CD4-positive, CD25-positive, alpha-beta regulatory T cell (primary cell): ENCODE data around the gene BICRA. TPM values are rescaled to one million over a fixed set of nuclear protein-coding genes. Genes with fewer than 3 reads are reported as not detected.
A peak's percentile ranks its signal among the peaks of the same experiment; 100 is the strongest.
"Not testable (repeated sequence)": the region's sequence is repeated elsewhere in the genome, so short reads cannot be mapped to it uniquely, and the experiment has no call there.

Experiments
- ATAC-seq, 2 donors: fragments of 150-1000 bp; cut with Tn5 transposase; one replicate each; pipeline ENCODE4 v1.10.0; 2021; ENCODE audit warnings: low read depth in 2 of 2, moderate number of reproducible peaks in 2 of 2, moderate library complexity in 1 of 2
- DNase-seq, 3 donors: peaks; one replicate each; pipeline versions ENCODE4 v3.0.0 to v3.0.0-alpha.2; 2012 to 2022; ENCODE audit warnings: mixed read lengths in 1 of 3
- H3K27ac ChIP-seq: one replicate; pipeline ENCODE4 v1.7.0; 2013; ENCODE audit warnings: mild to moderate bottlenecking, low read length; ENCODE audit not compliant: insufficient read depth, poor library complexity, severe bottlenecking
- H3K27me3 ChIP-seq: one replicate; pipeline ENCODE4 v1.7.0; 2013; ENCODE audit warnings: low read length; ENCODE audit not compliant: control insufficient read depth, insufficient read depth
- H3K36me3 ChIP-seq: one replicate; pipeline ENCODE4 v1.7.0; 2013; ENCODE audit warnings: mild to moderate bottlenecking, low read length, moderate library complexity; ENCODE audit not compliant: control insufficient read depth, insufficient read depth
- H3K4me1 ChIP-seq: 2 replicates; pipeline ENCODE4 v1.7.0; 2013; ENCODE audit warnings: mild to moderate bottlenecking, low read length; ENCODE audit not compliant: insufficient read depth, control insufficient read depth, poor library complexity, severe bottlenecking
- H3K4me3 ChIP-seq: one replicate; pipeline ENCODE4 v1.7.0; 2013; ENCODE audit warnings: low read depth, mild to moderate bottlenecking, low read length, moderate library complexity
- H3K9me3 ChIP-seq, 2 experiments: 1 replicate in 1 of 2; 2 replicates in 1 of 2; pipeline ENCODE4 v1.7.0; 2013; ENCODE audit warnings: low read length in 2 of 2, mild to moderate bottlenecking in 1 of 2, moderate library complexity in 1 of 2; ENCODE audit not compliant: control insufficient read depth in 2 of 2
- H3K27ac Mint-ChIP-seq, 3 donors: one replicate each; pipeline ENCODE4 v1.8.0; 2020 to 2022; ENCODE audit warnings: mild to moderate bottlenecking in 3 of 3, mixed read lengths in 3 of 3, moderate library complexity in 2 of 3
- H3K27me3 Mint-ChIP-seq: one replicate; pipeline ENCODE4 v1.8.0; 2022; ENCODE audit warnings: mild to moderate bottlenecking, mixed read lengths
- H3K36me3 Mint-ChIP-seq: one replicate; pipeline ENCODE4 v1.8.0; 2020; ENCODE audit warnings: mixed read lengths
- H3K4me1 Mint-ChIP-seq, 4 donors: one replicate each; pipeline ENCODE4 v1.8.0; 2020 to 2022; ENCODE audit warnings: mixed read lengths in 4 of 4, mild to moderate bottlenecking in 1 of 4
- H3K4me3 Mint-ChIP-seq, 4 donors: one replicate each; pipeline ENCODE4 v1.8.0; 2020 to 2022; ENCODE audit warnings: mild to moderate bottlenecking in 4 of 4, mixed read lengths in 4 of 4, moderate library complexity in 3 of 4
- H3K9me3 Mint-ChIP-seq, 7 donors: one replicate each; pipeline ENCODE4 v1.8.0; 2020 to 2022; ENCODE audit warnings: mixed read lengths in 7 of 7, mild to moderate bottlenecking in 3 of 7, moderate library complexity in 2 of 7
- polyA plus RNA-seq, 4 donors: library from polyadenylated mRNA; unstranded; fragments of 300-500 nt; fragmentation: Illumina TruSeq; gene quantifications; one replicate each; pipeline ENCODE4 v1.2.3, GENCODE V29; 2021
- total RNA-seq: library from RNA; stranded (reverse); gene quantifications from one replicate; pipeline ENCODE4 v1.2.3, GENCODE V29; 2022

BICRA gene
- total and polyA plus RNA-seq, 5 donors from 2014 or later = 0.25 to 43.8 (median 0.52) TPM

DNA sequence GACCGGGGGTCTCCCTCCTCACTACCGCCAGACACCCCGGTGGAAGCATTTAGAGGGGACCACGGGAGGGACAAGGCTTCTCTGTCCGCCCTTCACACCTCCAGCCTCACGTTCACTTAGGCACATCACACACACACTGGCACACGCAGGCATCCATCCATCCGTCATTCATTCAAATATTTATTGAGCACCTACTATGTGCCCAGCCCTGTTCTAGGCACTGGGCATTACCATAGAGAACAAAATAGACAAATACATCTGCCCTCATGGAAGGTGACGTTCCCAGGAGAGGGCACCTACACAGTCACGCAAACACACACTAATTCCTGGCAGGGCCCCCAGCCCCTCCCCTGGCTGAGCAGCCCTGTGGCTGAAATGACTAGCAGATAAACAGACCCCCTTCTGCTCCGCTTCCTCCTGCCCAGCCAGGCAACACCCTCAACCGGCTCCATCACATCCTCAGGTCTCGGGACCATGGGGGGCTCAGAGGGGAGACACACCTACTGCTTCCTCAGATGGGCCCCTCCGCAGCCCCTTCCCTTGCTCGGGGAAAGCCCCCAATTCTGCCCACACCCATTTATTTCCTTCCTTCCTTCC is 132.7 kb downstream of the BICRA start:
- Mint-ChIP-seq H3K27ac (no peak overlapping the region), H3K9me3 (no peaks in the 10 kb centered on the region), H3K27me3 (no peaks in the 10 kb centered on the region), H3K4me1 (peaks cover 0 to 21% (median 11%) of the 10 kb centered on the region in 4 donors), H3K36me3 (no peaks in the 10 kb centered on the region), H3K4me3 (peak overlapping the region in 3 of 4 donors; percentile 48 to 63 (median 55))
- DNase-seq = no peak
- H3K27ac ChIP-seq = no peak overlapping the region
- H3K27me3 ChIP-seq = no peaks in the 10 kb centered on the region
- peaks cover under 1% of the 10 kb centered on the region for H3K36me3 ChIP-seq
- no peak overlapping the region for H3K4me3 ChIP-seq
- H3K9me3 ChIP-seq = no peaks in the 10 kb centered on the region
- no peak for ATAC-seq
- H3K4me1 ChIP-seq = peaks cover 28% of the 10 kb centered on the region

GRCh38 chr19:47742634-47743033 is 133.7 kb downstream of the BICRA start:
- peaks cover 0 to 28% (median 16%) of the 10 kb centered on the region in 4 donors for H3K4me1 Mint-ChIP-seq
- no peaks in the 10 kb centered on the region for H3K27me3 Mint-ChIP-seq
- no peak for ATAC-seq
- no peaks in the 10 kb centered on the region for H3K27me3 ChIP-seq
- no peaks in the 10 kb centered on the region for H3K9me3 Mint-ChIP-seq
- no peak overlapping the region for H3K27ac Mint-ChIP-seq
- H3K9me3 ChIP-seq = no peaks in the 10 kb centered on the region
- H3K36me3 Mint-ChIP-seq = no peaks in the 10 kb centered on the region
- H3K4me3 Mint-ChIP-seq = peak overlapping the region; percentile 16 to 63 (median 46)
- H3K27ac ChIP-seq = peak overlapping the region; percentile 5
- H3K4me3 ChIP-seq = no peak overlapping the region
- peaks cover 37% of the 10 kb centered on the region for H3K4me1 ChIP-seq
- no peak for DNase-seq
- H3K36me3 ChIP-seq = peaks cover 9% of the 10 kb centered on the region

DNA sequence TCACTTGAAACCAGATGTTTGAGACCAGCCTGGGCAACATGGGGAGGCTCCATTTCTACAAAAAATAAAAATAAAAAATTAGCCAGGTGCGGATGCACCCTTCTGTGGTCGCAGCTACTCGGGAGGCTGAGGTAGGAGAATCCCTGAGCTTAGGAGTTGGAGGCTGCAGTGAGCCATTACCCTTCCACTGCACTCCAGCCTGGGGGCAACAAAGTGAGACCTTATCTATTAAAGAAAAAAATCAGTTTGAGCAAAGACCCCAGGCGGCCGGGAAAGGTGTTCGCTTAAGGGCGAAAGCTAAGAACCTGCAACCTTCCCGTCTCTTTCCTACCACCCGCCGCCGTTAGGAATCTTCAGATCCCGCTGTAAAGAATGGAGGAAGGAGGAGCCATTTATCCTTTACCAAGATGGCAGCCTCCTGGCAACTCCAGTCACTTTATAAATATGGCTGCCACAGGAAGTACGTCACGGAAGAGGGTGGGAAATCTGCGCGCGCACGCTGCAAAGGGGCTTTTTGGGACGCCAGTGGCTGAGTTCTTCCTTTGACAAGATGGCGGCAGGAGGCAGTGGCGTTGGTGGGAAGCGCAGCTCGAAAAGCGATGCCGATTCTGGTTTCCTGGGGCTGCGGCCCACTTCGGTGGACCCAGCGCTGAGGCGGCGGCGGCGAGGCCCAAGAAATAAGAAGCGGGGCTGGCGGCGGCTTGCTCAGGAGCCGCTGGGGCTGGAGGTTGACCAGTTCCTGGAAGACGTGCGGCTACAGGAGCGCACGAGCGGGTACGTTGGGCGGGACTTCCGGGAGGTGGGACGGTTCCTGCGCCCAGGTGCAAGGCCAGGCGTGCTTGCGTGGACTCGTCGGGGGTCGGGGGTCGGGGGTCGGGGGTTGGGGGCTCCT is 136.3 kb downstream of the BICRA start, which contains the start of gene NOP53:
NOP53 (plus strand) TSS at position 537 of the 892 bp plus-strand sequence; CDS start at position 551, 14 bp downstream.
- peaks cover 33% of the 10 kb centered on the region for H3K36me3 ChIP-seq
- ATAC-seq = peak; percentile 79
- H3K27ac Mint-ChIP-seq = peak within 1 kb of the TSS; percentile 100
- H3K27me3 Mint-ChIP-seq = no peaks in the 10 kb centered on the region
- H3K36me3 Mint-ChIP-seq = peaks cover 9% of the 10 kb centered on the region
- peak within 1 kb of the TSS; percentile 82 for H3K4me3 ChIP-seq
- peak; percentile 92 to 98 (median 97) for DNase-seq
- H3K4me1 Mint-ChIP-seq = peaks cover 5 to 46% (median 26%) of the 10 kb centered on the region in 4 donors
- H3K4me1 ChIP-seq = peaks cover 49% of the 10 kb centered on the region
- peak within 1 kb of the TSS; percentile 98 for H3K27ac ChIP-seq
- H3K27me3 ChIP-seq = no peaks in the 10 kb centered on the region
- H3K4me3 Mint-ChIP-seq = peak within 1 kb of the TSS; percentile 95 to 100 (median 96)
- no peaks in the 10 kb centered on the region for H3K9me3 ChIP-seq
- H3K9me3 Mint-ChIP-seq = no peaks in the 10 kb centered on the region

DNA sequence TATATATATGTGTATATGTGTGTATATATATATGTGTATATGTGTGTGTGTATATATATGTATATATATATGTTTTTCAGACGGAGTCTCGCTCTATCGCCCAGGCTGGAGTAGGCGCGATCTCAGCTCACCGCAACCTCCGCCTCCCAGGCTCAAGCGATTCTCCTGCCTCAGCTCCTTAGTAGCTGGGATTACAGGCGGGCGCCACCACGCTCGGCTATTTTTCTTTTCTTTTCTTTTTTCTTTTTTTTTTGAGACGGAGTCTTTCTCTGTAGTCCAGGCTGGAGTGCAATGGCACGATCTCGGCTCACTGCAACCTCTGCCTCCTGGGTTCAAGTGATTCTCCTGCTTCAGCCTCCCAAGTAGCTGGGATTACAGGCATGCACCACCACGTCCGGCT is 137.2 kb downstream of the BICRA start:
- not testable (repeated sequence) for H3K9me3 Mint-ChIP-seq

GRCh38 chr19:47749326-47749725 is 140.4 kb downstream of the BICRA start:
- Histone ChIP-seq H3K36me3 (peaks cover 71% of the 10 kb centered on the region), H3K9me3 (no peaks in the 10 kb centered on the region), H3K27ac (no peak overlapping the region), H3K4me1 (peaks cover 36% of the 10 kb centered on the region), H3K27me3 (no peaks in the 10 kb centered on the region), H3K4me3 (no peak overlapping the region)
- no peaks in the 10 kb centered on the region for H3K27me3 Mint-ChIP-seq
- peaks cover 5 to 50% (median 23%) of the 10 kb centered on the region in 4 donors for H3K4me1 Mint-ChIP-seq
- H3K36me3 Mint-ChIP-seq = peaks cover 19% of the 10 kb centered on the region
- peak overlapping the region in 1 of 3 donors; percentile 51 for H3K27ac Mint-ChIP-seq
- DNase-seq (no peak), ATAC-seq (no peak)
- peak overlapping the region in 2 of 4 donors; percentile 42 to 85 for H3K4me3 Mint-ChIP-seq
- no peaks in the 10 kb centered on the region for H3K9me3 Mint-ChIP-seq

More for the DNA sequence above, 137.2 kb downstream of the BICRA start:
- Histone ChIP-seq H3K36me3 (peaks cover 42% of the 10 kb centered on the region), H3K4me3 (peak overlapping the region; percentile 82), H3K27ac (peak overlapping the region; percentile 98), H3K4me1 (peaks cover 49% of the 10 kb centered on the region)
- Mint-ChIP-seq H3K27ac (peak overlapping the region; percentile 79 to 100 (median 100)), H3K4me1 (peaks cover 5 to 46% (median 26%) of the 10 kb centered on the region in 4 donors), H3K4me3 (peak overlapping the region; percentile 95 to 100 (median 96))
- not testable (repeated sequence) for H3K9me3 ChIP-seq, H3K36me3 Mint-ChIP-seq, DNase-seq, H3K27me3 Mint-ChIP-seq, H3K27me3 ChIP-seq, ATAC-seq

GRCh38 chr19:47750752-47751151 is 141.8 kb downstream of the BICRA start:
- H3K4me1 ChIP-seq = peaks cover 29% of the 10 kb centered on the region
- H3K27me3 Mint-ChIP-seq = no peaks in the 10 kb centered on the region
- H3K4me3 ChIP-seq = no peak overlapping the region
- H3K4me3 Mint-ChIP-seq = no peak overlapping the region
- peaks cover 5 to 40% (median 18%) of the 10 kb centered on the region in 4 donors for H3K4me1 Mint-ChIP-seq
- H3K36me3 Mint-ChIP-seq = peaks cover 19% of the 10 kb centered on the region
- no peak overlapping the region for H3K27ac ChIP-seq
- H3K9me3 ChIP-seq = no peaks in the 10 kb centered on the region
- no peak for ATAC-seq
- peaks cover 81% of the 10 kb centered on the region for H3K36me3 ChIP-seq
- DNase-seq = no peak
- H3K27me3 ChIP-seq = no peaks in the 10 kb centered on the region
- H3K27ac Mint-ChIP-seq = peak overlapping the region in 1 of 3 donors; percentile 84
- no peaks in the 10 kb centered on the region for H3K9me3 Mint-ChIP-seq

DNA sequence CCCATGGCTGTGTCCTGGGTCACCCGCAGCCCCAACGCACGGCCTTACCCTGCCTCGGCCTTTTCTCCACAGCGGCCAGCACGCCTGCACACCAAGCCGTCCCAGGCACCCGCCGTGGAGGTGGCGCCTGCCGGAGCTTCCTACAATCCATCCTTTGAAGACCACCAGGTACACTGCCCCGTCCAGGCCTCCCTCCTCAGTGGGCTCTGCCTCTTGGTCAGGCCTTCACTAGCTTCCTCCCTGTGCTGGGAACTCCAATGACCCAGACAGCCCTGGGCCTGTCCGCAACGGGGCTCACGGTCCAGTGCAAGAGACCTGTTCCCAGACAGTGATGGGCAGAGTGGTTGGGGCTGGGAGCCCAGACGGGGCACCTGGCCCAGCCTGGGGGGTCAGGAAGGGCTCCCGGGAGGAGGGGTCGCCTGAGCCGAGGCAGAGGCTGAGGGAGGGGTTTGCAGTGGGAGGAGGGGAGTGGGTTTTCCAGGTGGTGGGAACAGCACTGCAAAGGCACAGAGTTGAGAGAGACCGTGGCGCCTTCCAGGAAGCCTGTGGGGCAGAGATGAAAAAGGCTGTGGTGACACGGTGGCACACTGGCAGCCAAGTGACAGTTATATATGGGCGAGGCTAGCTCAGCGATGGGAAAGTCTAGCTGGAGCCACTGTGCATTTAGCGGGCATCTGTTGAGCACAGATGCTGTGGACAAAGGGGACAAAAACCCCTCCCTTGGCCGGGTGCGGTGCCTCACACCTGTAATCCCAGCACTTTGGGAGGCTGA is 143.7 kb downstream of the BICRA start:
- H3K4me3 Mint-ChIP-seq = peak overlapping the region in 1 of 4 donors; percentile 35
- no peaks in the 10 kb centered on the region for H3K9me3 Mint-ChIP-seq
- no peaks in the 10 kb centered on the region for H3K27me3 ChIP-seq
- no peak overlapping the region for H3K27ac ChIP-seq
- H3K27me3 Mint-ChIP-seq = no peaks in the 10 kb centered on the region
- H3K4me1 Mint-ChIP-seq = peaks cover 5 to 30% (median 12%) of the 10 kb centered on the region in 4 donors
- H3K4me1 ChIP-seq = peaks cover 13% of the 10 kb centered on the region
- no peak overlapping the region for H3K4me3 ChIP-seq
- no peaks in the 10 kb centered on the region for H3K9me3 ChIP-seq
- ATAC-seq (no peak), DNase-seq (no peak)
- peaks cover 90% of the 10 kb centered on the region for H3K36me3 ChIP-seq
- peaks cover 27% of the 10 kb centered on the region for H3K36me3 Mint-ChIP-seq
- no peak overlapping the region for H3K27ac Mint-ChIP-seq
